A549 (cell line): ENCODE results near the gene PUM1.

Experiments used
- JUN ChIP-seq, 2 experiments: fragments of >200 bp; sonication (Bioruptor Twin); formaldehyde crosslinking; IDR thresholded peaks; 2 replicates in 1 of 2; 3 replicates in 1 of 2; pipeline ENCODE4 v1.6.1; 2016 to 2017
- POLR2A ChIP-seq: IDR thresholded peaks from 2 replicates; pipeline ENCODE4 v1.6.1; 2012; ENCODE audit warnings: mild to moderate bottlenecking, low read length
- TF ChIP-seq, protein P1 (sequence below): IDR thresholded peaks from 2 replicates; pipeline ENCODE4 v1.6.1; 2012
- TF ChIP-seq, protein P2 (sequence below): fragments of >200 bp; sonication (Bioruptor Twin); formaldehyde crosslinking; IDR thresholded peaks from 3 replicates; pipeline ENCODE4 v1.5.1; 2016
- TF ChIP-seq, protein P3 (sequence below): fragments of 200-600 bp; sonication (generic); IDR thresholded peaks from 2 replicates; pipeline ENCODE4 v1.6.1; 2016; ENCODE audit warnings: antibody characterized with exemption, mild to moderate bottlenecking, moderate library complexity
- TF ChIP-seq, protein P4 (sequence below): fragments of 150-350 bp; IDR thresholded peaks from 2 replicates; pipeline ENCODE4 v1.6.1; 2014; ENCODE audit warnings: low read depth, mild to moderate bottlenecking, low read length

DNA sequence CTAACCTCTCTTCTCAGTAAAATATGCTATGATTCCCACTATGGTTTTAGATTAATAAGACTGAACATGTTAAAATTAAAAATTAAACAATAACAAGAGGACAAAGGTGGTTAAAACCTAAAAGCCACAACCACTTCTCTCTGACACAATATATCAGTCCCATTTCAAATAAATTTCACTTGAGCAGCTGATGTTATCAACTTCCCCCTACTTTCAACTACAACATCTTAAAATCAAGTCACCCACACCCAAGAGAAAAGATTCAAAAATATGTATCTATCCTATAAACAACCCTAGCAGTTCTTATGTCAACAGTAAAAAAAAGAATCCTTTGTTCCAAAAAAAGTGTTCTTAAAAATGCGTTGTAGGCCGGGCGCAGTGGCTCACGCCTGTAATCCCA lies 7.5 kb downstream of the PUM1 start:
- TF ChIP-seq, protein P1, sequence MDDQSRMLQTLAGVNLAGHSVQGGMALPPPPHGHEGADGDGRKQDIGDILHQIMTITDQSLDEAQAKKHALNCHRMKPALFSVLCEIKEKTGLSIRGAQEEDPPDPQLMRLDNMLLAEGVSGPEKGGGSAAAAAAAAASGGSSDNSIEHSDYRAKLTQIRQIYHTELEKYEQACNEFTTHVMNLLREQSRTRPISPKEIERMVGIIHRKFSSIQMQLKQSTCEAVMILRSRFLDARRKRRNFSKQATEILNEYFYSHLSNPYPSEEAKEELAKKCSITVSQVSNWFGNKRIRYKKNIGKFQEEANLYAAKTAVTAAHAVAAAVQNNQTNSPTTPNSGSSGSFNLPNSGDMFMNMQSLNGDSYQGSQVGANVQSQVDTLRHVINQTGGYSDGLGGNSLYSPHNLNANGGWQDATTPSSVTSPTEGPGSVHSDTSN = no peak
- no peak for TF ChIP-seq POLR2A
- TF ChIP-seq, protein P2, sequence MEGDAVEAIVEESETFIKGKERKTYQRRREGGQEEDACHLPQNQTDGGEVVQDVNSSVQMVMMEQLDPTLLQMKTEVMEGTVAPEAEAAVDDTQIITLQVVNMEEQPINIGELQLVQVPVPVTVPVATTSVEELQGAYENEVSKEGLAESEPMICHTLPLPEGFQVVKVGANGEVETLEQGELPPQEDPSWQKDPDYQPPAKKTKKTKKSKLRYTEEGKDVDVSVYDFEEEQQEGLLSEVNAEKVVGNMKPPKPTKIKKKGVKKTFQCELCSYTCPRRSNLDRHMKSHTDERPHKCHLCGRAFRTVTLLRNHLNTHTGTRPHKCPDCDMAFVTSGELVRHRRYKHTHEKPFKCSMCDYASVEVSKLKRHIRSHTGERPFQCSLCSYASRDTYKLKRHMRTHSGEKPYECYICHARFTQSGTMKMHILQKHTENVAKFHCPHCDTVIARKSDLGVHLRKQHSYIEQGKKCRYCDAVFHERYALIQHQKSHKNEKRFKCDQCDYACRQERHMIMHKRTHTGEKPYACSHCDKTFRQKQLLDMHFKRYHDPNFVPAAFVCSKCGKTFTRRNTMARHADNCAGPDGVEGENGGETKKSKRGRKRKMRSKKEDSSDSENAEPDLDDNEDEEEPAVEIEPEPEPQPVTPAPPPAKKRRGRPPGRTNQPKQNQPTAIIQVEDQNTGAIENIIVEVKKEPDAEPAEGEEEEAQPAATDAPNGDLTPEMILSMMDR = no peak
- TF ChIP-seq, protein P3, sequence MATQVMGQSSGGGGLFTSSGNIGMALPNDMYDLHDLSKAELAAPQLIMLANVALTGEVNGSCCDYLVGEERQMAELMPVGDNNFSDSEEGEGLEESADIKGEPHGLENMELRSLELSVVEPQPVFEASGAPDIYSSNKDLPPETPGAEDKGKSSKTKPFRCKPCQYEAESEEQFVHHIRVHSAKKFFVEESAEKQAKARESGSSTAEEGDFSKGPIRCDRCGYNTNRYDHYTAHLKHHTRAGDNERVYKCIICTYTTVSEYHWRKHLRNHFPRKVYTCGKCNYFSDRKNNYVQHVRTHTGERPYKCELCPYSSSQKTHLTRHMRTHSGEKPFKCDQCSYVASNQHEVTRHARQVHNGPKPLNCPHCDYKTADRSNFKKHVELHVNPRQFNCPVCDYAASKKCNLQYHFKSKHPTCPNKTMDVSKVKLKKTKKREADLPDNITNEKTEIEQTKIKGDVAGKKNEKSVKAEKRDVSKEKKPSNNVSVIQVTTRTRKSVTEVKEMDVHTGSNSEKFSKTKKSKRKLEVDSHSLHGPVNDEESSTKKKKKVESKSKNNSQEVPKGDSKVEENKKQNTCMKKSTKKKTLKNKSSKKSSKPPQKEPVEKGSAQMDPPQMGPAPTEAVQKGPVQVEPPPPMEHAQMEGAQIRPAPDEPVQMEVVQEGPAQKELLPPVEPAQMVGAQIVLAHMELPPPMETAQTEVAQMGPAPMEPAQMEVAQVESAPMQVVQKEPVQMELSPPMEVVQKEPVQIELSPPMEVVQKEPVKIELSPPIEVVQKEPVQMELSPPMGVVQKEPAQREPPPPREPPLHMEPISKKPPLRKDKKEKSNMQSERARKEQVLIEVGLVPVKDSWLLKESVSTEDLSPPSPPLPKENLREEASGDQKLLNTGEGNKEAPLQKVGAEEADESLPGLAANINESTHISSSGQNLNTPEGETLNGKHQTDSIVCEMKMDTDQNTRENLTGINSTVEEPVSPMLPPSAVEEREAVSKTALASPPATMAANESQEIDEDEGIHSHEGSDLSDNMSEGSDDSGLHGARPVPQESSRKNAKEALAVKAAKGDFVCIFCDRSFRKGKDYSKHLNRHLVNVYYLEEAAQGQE = no peak
- no peak for TF ChIP-seq JUN (IDR thresholded peaks at IDR 0.05)
- TF ChIP-seq, protein P4, sequence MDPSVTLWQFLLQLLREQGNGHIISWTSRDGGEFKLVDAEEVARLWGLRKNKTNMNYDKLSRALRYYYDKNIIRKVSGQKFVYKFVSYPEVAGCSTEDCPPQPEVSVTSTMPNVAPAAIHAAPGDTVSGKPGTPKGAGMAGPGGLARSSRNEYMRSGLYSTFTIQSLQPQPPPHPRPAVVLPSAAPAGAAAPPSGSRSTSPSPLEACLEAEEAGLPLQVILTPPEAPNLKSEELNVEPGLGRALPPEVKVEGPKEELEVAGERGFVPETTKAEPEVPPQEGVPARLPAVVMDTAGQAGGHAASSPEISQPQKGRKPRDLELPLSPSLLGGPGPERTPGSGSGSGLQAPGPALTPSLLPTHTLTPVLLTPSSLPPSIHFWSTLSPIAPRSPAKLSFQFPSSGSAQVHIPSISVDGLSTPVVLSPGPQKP = no peak
